GM12872 (cell line): ENCODE measurements around the gene NCOA3.

Experiments used
- TF ChIP-seq, protein P1 (sequence below): IDR thresholded peaks from 3 replicates; pipeline ENCODE4 v1.5.1; 2011; ENCODE audit warnings: low read depth, mild to moderate bottlenecking, low read length, moderate library complexity; ENCODE audit not compliant: insufficient read depth

NCOA3 gene

DNA sequence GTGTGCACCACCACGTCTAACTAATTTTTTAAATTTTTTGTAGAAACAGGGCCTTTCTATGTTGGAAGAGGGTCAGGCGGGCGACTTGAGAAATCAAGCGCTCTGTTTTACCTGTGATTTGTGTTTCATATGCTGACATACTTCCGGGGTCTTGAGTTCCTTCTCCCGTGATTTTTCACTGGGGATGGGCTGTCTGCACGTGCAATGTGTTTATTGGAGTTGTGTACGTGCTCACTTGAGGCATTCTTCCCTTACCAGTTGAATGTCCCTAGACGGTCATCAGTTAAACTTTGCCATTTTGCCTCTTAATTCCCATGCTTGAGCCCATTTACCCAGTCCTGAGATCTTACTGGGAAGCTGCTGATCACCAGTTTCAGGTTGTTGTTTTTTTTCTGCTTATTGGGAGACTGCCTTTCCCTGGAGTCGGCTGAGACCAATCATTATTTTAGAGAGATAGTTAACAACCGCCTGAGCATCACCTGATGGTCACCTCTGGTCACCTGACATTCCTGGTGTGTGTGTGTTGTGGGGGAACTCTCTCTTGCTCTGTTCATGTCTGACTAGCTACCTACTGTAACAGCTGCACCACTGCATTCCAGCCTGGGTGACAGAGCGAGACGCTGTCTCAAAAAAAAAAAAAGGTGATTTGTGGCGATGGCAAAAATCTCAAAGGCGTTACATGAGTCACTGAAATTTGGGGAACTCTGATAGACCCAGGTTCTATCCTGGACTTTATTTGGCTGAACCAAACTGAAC, 34.8 kb upstream of the NCOA3 start:
- TF ChIP-seq, protein P1, sequence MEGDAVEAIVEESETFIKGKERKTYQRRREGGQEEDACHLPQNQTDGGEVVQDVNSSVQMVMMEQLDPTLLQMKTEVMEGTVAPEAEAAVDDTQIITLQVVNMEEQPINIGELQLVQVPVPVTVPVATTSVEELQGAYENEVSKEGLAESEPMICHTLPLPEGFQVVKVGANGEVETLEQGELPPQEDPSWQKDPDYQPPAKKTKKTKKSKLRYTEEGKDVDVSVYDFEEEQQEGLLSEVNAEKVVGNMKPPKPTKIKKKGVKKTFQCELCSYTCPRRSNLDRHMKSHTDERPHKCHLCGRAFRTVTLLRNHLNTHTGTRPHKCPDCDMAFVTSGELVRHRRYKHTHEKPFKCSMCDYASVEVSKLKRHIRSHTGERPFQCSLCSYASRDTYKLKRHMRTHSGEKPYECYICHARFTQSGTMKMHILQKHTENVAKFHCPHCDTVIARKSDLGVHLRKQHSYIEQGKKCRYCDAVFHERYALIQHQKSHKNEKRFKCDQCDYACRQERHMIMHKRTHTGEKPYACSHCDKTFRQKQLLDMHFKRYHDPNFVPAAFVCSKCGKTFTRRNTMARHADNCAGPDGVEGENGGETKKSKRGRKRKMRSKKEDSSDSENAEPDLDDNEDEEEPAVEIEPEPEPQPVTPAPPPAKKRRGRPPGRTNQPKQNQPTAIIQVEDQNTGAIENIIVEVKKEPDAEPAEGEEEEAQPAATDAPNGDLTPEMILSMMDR, result no peak

GRCh38 chr20:47468290-47469050, 33.2 kb upstream of the NCOA3 start:
- TF ChIP-seq, protein P1, result no peak

DNA sequence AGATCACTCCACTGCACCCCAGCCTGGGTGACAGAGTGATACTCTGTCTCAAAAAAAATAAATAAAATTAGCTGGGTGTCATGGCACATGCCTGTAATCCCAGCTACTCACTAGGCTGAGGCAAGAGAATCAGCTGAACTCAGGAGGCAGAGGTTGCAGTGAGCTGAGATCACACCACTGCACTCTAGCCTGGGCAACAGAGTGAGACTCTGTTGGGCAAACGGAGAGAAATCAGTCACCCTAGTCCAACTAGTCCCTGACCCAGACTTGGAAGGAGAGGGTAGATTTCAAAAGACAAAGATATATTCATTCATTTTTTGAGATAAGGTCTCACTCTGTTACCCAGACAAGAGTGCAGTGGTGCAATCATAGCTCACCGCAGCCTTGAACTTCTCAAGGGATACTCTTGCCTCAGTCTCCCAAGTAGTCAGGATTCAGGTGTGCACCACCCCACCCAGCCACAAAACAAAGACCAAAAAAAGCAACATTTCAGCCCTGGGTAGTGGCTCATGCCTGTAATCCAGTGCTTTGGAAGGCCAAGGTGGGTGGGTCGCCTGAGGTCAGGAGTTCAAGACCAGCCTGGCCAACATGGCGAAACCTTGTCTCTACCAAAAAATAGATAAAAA, 26.2 kb upstream of the NCOA3 start:
- TF ChIP-seq, protein P1, result no peak

- TF ChIP-seq, protein P1, result no peak
Measured at GRCh38 chr20:47476452-47476851, 25.2 kb upstream of the NCOA3 start.

DNA sequence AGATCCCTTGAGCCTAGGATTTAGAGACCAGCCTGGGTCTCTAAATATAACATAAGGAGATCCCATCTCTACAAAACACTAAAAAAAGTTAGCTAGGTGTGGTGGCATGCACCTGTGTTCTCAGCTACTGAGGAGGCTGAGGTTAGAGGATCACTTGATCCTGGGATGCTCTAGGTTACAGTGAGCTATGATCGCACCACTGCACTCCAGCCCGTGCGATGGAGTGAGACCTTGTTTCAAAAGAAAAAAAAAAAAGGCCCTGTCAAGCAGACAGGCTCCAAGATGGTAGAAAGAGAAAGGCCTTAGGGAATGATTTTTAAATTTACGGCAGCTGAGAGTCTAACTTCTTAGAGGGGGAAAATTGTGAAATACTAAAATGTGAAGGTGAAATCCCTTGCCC, 22.6 kb upstream of the NCOA3 start:
- TF ChIP-seq, protein P1, result no peak

GRCh38 chr20:47479506-47479905, 22.2 kb upstream of the NCOA3 start:
- TF ChIP-seq, protein P1, result no peak

DNA sequence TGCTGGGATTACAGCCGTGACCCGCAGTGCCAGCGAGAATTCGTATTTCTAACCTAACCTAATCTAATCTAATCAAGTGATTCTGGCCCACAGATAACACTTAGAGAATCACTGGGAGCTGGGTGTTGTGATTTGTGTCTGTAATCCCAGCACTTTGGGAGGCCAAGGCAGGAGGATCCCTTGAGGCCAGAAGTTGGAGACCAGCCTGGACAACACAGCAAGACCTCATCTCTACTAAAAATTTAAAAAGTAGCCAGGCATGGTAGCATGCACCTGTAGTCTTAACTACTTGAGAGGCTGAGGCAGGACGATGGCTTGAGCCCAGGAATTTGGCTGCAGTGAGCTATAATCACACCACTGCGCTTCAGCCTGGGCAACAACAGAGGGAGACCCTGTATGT, 21.4 kb upstream of the NCOA3 start:
- TF ChIP-seq, protein P1, result no peak
